Measurements from ENCODE around the gene PTOV1.

Gene PTOV1

GRCh38 chr19:49884760-49885159 is 33.8 kb downstream of the PTOV1 start:
- no peak overlapping the region for H3K27ac ChIP-seq (ENCODE audit: low read length, poor library complexity, severe bottlenecking)
- peaks cover 8% of the 10 kb centered on the region for H3K4me1 ChIP-seq (ENCODE audit: control insufficient read depth, insufficient read depth, low read depth, low read length)
- H3K9ac ChIP-seq (ENCODE audit: low read length), result no peak overlapping the region
- no peak overlapping the region for H3K4me3 ChIP-seq (ENCODE audit: insufficient read depth in 1 of 2, low read depth in 1 of 2, low read length in 2 of 2)
- peaks cover 69 to 87% of the 10 kb centered on the region in 2 experiments for H3K36me3 ChIP-seq (ENCODE audit: control insufficient read depth in 1 of 2, insufficient read depth in 2 of 2, low read depth in 1 of 2, low read length in 2 of 2)
- no peak for DNase-seq
- peaks cover 39% of the 10 kb centered on the region for H3K79me1 ChIP-seq (replicated peaks; ENCODE audit: low read length, poor library complexity, severe bottlenecking)
- H3K18ac ChIP-seq (ENCODE audit: low read depth in 1 of 2, low read length in 2 of 2), result no peak overlapping the region
- H3K27me3 ChIP-seq (ENCODE audit: control insufficient read depth in 1 of 2, insufficient read depth in 1 of 2, low read length in 2 of 2), result no peaks in the 10 kb centered on the region
- no peak overlapping the region for H4K8ac ChIP-seq (ENCODE audit: low read length)
- H3K4me2 ChIP-seq (ENCODE audit: low read length, poor library complexity, severe bottlenecking), result no peak overlapping the region
- H2AK5ac ChIP-seq (ENCODE audit: low read length, severe bottlenecking), result no peak overlapping the region
- peaks cover 3% of the 10 kb centered on the region for H3K9me3 ChIP-seq (ENCODE audit: control insufficient read depth, low read length)
- no peak overlapping the region for H4K91ac ChIP-seq (ENCODE audit: low read length)
- no peak overlapping the region for H3K14ac ChIP-seq (ENCODE audit: low read length in 2 of 2)
- no peak overlapping the region for H2AFZ ChIP-seq (ENCODE audit: low read depth, low read length)
- no peak overlapping the region for H2BK5ac ChIP-seq (ENCODE audit: low read depth, low read length, poor library complexity, severe bottlenecking)
- no peak overlapping the region for H3K23ac ChIP-seq (ENCODE audit: low read length in 2 of 2)
- no peak overlapping the region for H2BK15ac ChIP-seq (ENCODE audit: low read depth, poor library complexity, severe bottlenecking)
- no peak overlapping the region for H2BK120ac ChIP-seq (ENCODE audit: low read depth, low read length)
- H2BK12ac ChIP-seq (ENCODE audit: low read length in 2 of 2), result no peak overlapping the region
- H3K4ac ChIP-seq (ENCODE audit: low read depth in 1 of 2, low read length in 2 of 2), result no peak overlapping the region
- 94% methylated on average over 3 of the region's 3 CpGs for WGBS

GRCh38 chr19:49887037-49887664 is 36.2 kb downstream of the PTOV1 start:
- H2BK15ac ChIP-seq (ENCODE audit: low read depth, poor library complexity, severe bottlenecking), result no peak overlapping the region
- H3K4me1 ChIP-seq (ENCODE audit: control insufficient read depth, insufficient read depth, low read depth, low read length), result peaks cover 17% of the 10 kb centered on the region
- H4K8ac ChIP-seq (ENCODE audit: low read length), result no peak overlapping the region
- no peak overlapping the region for H3K4ac ChIP-seq (ENCODE audit: low read depth in 1 of 2, low read length in 2 of 2)
- no peak overlapping the region for H3K9ac ChIP-seq (ENCODE audit: low read length)
- no peak overlapping the region for H2AK5ac ChIP-seq (ENCODE audit: low read length, severe bottlenecking)
- no peak overlapping the region for H3K14ac ChIP-seq (ENCODE audit: low read length in 2 of 2)
- no peak overlapping the region for H3K4me3 ChIP-seq (ENCODE audit: insufficient read depth in 1 of 2, low read depth in 1 of 2, low read length in 2 of 2)
- peaks cover 46 to 69% of the 10 kb centered on the region in 2 experiments for H3K36me3 ChIP-seq (ENCODE audit: control insufficient read depth in 1 of 2, insufficient read depth in 2 of 2, low read depth in 1 of 2, low read length in 2 of 2)
- no peak overlapping the region for H3K4me2 ChIP-seq (ENCODE audit: low read length, poor library complexity, severe bottlenecking)
- peaks cover 3% of the 10 kb centered on the region for H3K9me3 ChIP-seq (ENCODE audit: control insufficient read depth, low read length)
- 94% methylated on average over 23 of the region's 23 CpGs for WGBS
- peaks cover 19% of the 10 kb centered on the region for H3K79me1 ChIP-seq (replicated peaks; ENCODE audit: low read length, poor library complexity, severe bottlenecking)
- no peak overlapping the region for H4K91ac ChIP-seq (ENCODE audit: low read length)
- H2BK120ac ChIP-seq (ENCODE audit: low read depth, low read length), result no peak overlapping the region
- H3K27ac ChIP-seq (ENCODE audit: low read length, poor library complexity, severe bottlenecking), result no peak overlapping the region
- H3K23ac ChIP-seq (ENCODE audit: low read length in 2 of 2), result no peak overlapping the region
- H3K18ac ChIP-seq (ENCODE audit: low read depth in 1 of 2, low read length in 2 of 2), result no peak overlapping the region
- H2AFZ ChIP-seq (ENCODE audit: low read depth, low read length), result no peak overlapping the region
- DNase-seq, result no peak
- no peak overlapping the region for H2BK5ac ChIP-seq (ENCODE audit: low read depth, low read length, poor library complexity, severe bottlenecking)
- H3K27me3 ChIP-seq (ENCODE audit: control insufficient read depth in 1 of 2, insufficient read depth in 1 of 2, low read length in 2 of 2), result peaks cover 0 to 2% of the 10 kb centered on the region in 2 experiments
- H2BK12ac ChIP-seq (ENCODE audit: low read length in 2 of 2), result no peak overlapping the region

DNA sequence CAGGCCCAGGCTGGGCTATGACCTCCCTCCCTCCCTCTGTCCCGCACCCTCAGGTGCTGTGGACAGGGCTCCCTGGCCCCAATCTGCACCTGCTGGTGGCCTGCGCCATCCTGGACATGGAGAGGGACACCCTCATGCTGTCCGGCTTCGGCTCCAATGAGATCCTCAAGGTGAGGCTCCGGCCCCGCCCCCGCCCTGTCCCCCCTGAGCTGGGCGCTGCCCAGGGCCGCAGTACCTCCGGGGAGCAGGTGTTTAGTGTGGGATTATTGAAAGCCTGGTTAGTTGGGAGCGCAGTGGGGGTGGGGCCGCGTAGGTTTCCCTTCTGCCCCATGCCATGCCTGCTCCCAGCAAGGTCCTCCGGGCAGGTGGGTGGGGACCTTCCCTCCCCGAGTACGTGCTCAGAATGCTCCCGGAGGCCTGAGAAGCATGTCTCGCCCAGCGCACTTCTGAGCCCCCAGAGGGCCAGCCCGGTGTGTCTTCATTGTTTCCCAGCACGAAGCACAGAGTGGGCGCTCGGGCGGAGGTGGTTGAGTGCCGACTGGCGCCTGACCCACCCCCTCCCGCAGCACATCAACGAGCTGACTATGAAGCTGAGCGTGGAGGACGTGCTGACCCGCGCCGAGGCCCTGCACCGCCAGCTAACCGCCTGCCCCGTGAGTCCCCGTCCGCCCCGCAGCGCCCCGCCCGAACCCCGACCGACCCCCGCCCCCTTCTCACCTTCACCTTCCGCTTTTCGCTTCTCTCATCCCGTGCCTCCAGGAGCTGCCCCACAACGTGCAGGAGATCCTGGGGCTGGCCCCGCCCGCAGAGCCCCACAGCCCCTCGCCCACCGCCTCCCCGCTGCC is 36.9 kb downstream of the PTOV1 start:
- H2BK15ac ChIP-seq (ENCODE audit: low read depth, poor library complexity, severe bottlenecking), result no peak overlapping the region
- H4K8ac ChIP-seq (ENCODE audit: low read length), result no peak overlapping the region
- no peak overlapping the region for H2AK5ac ChIP-seq (ENCODE audit: low read length, severe bottlenecking)
- peak overlapping the region in 1 of 2 experiments; percentile 21 for H3K4me3 ChIP-seq (ENCODE audit: insufficient read depth in 1 of 2, low read depth in 1 of 2, low read length in 2 of 2)
- peaks cover 0 to 8% of the 10 kb centered on the region in 2 experiments for H3K27me3 ChIP-seq (ENCODE audit: control insufficient read depth in 1 of 2, insufficient read depth in 1 of 2, low read length in 2 of 2)
- peaks cover 3% of the 10 kb centered on the region for H3K9me3 ChIP-seq (ENCODE audit: control insufficient read depth, low read length)
- WGBS, result 94% methylated on average over 42 of the region's 54 CpGs
- H3K27ac ChIP-seq (ENCODE audit: low read length, poor library complexity, severe bottlenecking), result no peak overlapping the region
- H3K23ac ChIP-seq (ENCODE audit: low read length in 2 of 2), result no peak overlapping the region
- H3K4me1 ChIP-seq (ENCODE audit: control insufficient read depth, insufficient read depth, low read depth, low read length), result peaks cover 17% of the 10 kb centered on the region
- no peak overlapping the region for H3K9ac ChIP-seq (ENCODE audit: low read length)
- no peak overlapping the region for H3K4me2 ChIP-seq (ENCODE audit: low read length, poor library complexity, severe bottlenecking)
- no peak for DNase-seq
- no peak overlapping the region for H4K91ac ChIP-seq (ENCODE audit: low read length)
- no peak overlapping the region for H3K14ac ChIP-seq (ENCODE audit: low read length in 2 of 2)
- no peak overlapping the region for H2BK12ac ChIP-seq (ENCODE audit: low read length in 2 of 2)
- H2BK5ac ChIP-seq (ENCODE audit: low read depth, low read length, poor library complexity, severe bottlenecking), result no peak overlapping the region
- H2AFZ ChIP-seq (ENCODE audit: low read depth, low read length), result no peak overlapping the region
- no peak overlapping the region for H2BK120ac ChIP-seq (ENCODE audit: low read depth, low read length)
- H3K36me3 ChIP-seq (ENCODE audit: control insufficient read depth in 1 of 2, insufficient read depth in 2 of 2, low read depth in 1 of 2, low read length in 2 of 2), result peaks cover 39 to 62% of the 10 kb centered on the region in 2 experiments
- H3K18ac ChIP-seq (ENCODE audit: low read depth in 1 of 2, low read length in 2 of 2), result no peak overlapping the region
- H3K79me1 ChIP-seq (replicated peaks; ENCODE audit: low read length, poor library complexity, severe bottlenecking), result peaks cover 12% of the 10 kb centered on the region
- H3K4ac ChIP-seq (ENCODE audit: low read depth in 1 of 2, low read length in 2 of 2), result no peak overlapping the region

DNA sequence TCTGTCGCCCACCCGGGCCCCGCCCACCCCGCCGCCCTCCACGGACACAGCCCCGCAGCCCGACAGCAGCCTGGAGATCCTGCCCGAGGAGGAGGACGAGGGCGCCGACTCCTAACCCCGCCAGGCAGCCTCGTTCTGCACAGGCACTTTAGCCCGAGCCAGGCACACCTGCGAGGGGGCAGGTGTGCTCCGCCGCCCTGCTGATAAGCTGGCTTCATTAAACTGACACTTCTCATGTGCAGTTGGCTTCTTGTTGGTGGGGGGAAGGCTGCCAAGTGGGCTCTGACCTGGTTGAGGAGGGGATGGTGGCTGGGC is 37.5 kb downstream of the PTOV1 start:
- peaks cover 0 to 8% of the 10 kb centered on the region in 2 experiments for H3K27me3 ChIP-seq (ENCODE audit: control insufficient read depth in 1 of 2, insufficient read depth in 1 of 2, low read length in 2 of 2)
- H3K18ac ChIP-seq (ENCODE audit: low read depth in 1 of 2, low read length in 2 of 2), result no peak overlapping the region
- H2AK5ac ChIP-seq (ENCODE audit: low read length, severe bottlenecking), result no peak overlapping the region
- H3K14ac ChIP-seq (ENCODE audit: low read length in 2 of 2), result no peak overlapping the region
- H3K4me2 ChIP-seq (ENCODE audit: low read length, poor library complexity, severe bottlenecking), result no peak overlapping the region
- H3K4me1 ChIP-seq (ENCODE audit: control insufficient read depth, insufficient read depth, low read depth, low read length), result peaks cover 17% of the 10 kb centered on the region
- no peak overlapping the region for H4K91ac ChIP-seq (ENCODE audit: low read length)
- no peak overlapping the region for H3K9ac ChIP-seq (ENCODE audit: low read length)
- H3K9me3 ChIP-seq (ENCODE audit: control insufficient read depth, low read length), result no peaks in the 10 kb centered on the region
- H3K27ac ChIP-seq (ENCODE audit: low read length, poor library complexity, severe bottlenecking), result no peak overlapping the region
- peaks cover 33 to 56% of the 10 kb centered on the region in 2 experiments for H3K36me3 ChIP-seq (ENCODE audit: control insufficient read depth in 1 of 2, insufficient read depth in 2 of 2, low read depth in 1 of 2, low read length in 2 of 2)
- no peak overlapping the region for H2BK120ac ChIP-seq (ENCODE audit: low read depth, low read length)
- no peak overlapping the region for H4K8ac ChIP-seq (ENCODE audit: low read length)
- WGBS, result 95% methylated on average over 18 of the region's 18 CpGs
- no peak for DNase-seq
- H2BK12ac ChIP-seq (ENCODE audit: low read length in 2 of 2), result no peak overlapping the region
- H2AFZ ChIP-seq (ENCODE audit: low read depth, low read length), result no peak overlapping the region
- peaks cover 8% of the 10 kb centered on the region for H3K79me1 ChIP-seq (replicated peaks; ENCODE audit: low read length, poor library complexity, severe bottlenecking)
- no peak overlapping the region for H2BK15ac ChIP-seq (ENCODE audit: low read depth, poor library complexity, severe bottlenecking)
- no peak overlapping the region for H3K4me3 ChIP-seq (ENCODE audit: insufficient read depth in 1 of 2, low read depth in 1 of 2, low read length in 2 of 2)
- H3K4ac ChIP-seq (ENCODE audit: low read depth in 1 of 2, low read length in 2 of 2), result no peak overlapping the region
- H2BK5ac ChIP-seq (ENCODE audit: low read depth, low read length, poor library complexity, severe bottlenecking), result no peak overlapping the region
- H3K23ac ChIP-seq (ENCODE audit: low read length in 2 of 2), result no peak overlapping the region
